Heart right ventricle (tissue), 16 donors: ENCODE measurements around the gene RBM6. TPM values are rescaled to one million over a fixed set of nuclear protein-coding genes. Genes with fewer than 3 reads are reported as not detected.

Experiments used
- ATAC-seq, 8 donors: fragments of 200-7000 bp; cut with Tn5 transposase; one replicate each; pipeline ENCODE4 v1.9.1; 2020; ENCODE audit warnings: mild to moderate bottlenecking in 8 of 8, moderate library complexity in 8 of 8, moderate number of reproducible peaks in 1 of 8
- DNase-seq, 2 donors: peaks; one replicate each; pipeline ENCODE4 v3.0.0-alpha.2; 2020
- H3K27ac ChIP-seq, 10 donors: fragments of 200-600 bp; sonication (generic) in 2 of 10; one replicate each; pipeline versions ENCODE4 v1.5.0 to v1.8.0; 2020 to 2022; ENCODE audit warnings: mild to moderate bottlenecking in 3 of 10
- H3K27me3 ChIP-seq, 7 donors: fragments of 200-600 bp; one replicate each; pipeline ENCODE4 v1.8.0; 2021 to 2022; ENCODE audit warnings: mild to moderate bottlenecking in 2 of 7
- H3K36me3 ChIP-seq, 9 donors: fragments of 200-600 bp; sonication (generic) in 1 of 9; one replicate each; pipeline versions ENCODE4 v1.5.0 to v1.8.0; 2020 to 2022; ENCODE audit warnings: mild to moderate bottlenecking in 2 of 9
- H3K4me1 ChIP-seq, 9 donors: fragments of 200-600 bp; sonication (generic) in 1 of 9; one replicate each; pipeline versions ENCODE4 v1.5.0 to v1.8.0; 2020 to 2022; ENCODE audit warnings: mild to moderate bottlenecking in 4 of 9
- H3K4me3 ChIP-seq, 10 donors: fragments of 200-600 bp; sonication (generic) in 2 of 10; one replicate each; pipeline versions ENCODE4 v1.5.0 to v1.8.0; 2020 to 2022; ENCODE audit warnings: mild to moderate bottlenecking in 7 of 10, moderate library complexity in 2 of 10
- H3K9me3 ChIP-seq, 11 donors: fragments of 200-600 bp in 10 of 11; sonication (generic) in 2 of 11; one replicate each; pipeline versions ENCODE4 v1.5.0 to v1.8.0; 2013 to 2022; ENCODE audit warnings: mild to moderate bottlenecking in 2 of 11, control low read depth in 1 of 11, moderate library complexity in 1 of 11
- CTCF ChIP-seq, 9 donors: fragments of 200-600 bp; sonication (generic) in 2 of 9; IDR thresholded peaks; one replicate each; pipeline versions ENCODE4 v1.5.0 to v1.8.0; 2021 to 2022; ENCODE audit warnings: antibody characterized with exemption in 9 of 9, mild to moderate bottlenecking in 5 of 9, moderate library complexity in 1 of 9
- WGBS, 2 donors: extraction: QIAGEN DNeasy Blood & Tissue Kit; methylation state at CpG; one replicate each; pipeline ENCODE4 v1.1.7; 2013; ENCODE audit warnings: inconsistent platforms in 1 of 2; 5-methylcytosine and 5-hydroxymethylcytosine counted together
- intact Hi-C, 10 donors: fragments of 100-400 bp; cut with DNase I; formaldehyde crosslinking; loops; one replicate each; pipeline versions ENCODE4 v1.11.1 to v1.14.2; 2022
- polyA plus RNA-seq, 2 donors: library from polyadenylated mRNA; stranded (reverse); fragments of 200-250 nt; gene quantifications; one replicate each; pipeline ENCODE4 v1.2.3, GENCODE V29; 2013
- total RNA-seq, 10 donors: library from RNA; stranded (reverse); fragmentation: NEBNext Ultra II Directional in 3 of 10; extraction: Animal tissue kit (Norgen Biotek cat#: 25700) in 3 of 10; gene quantifications; one replicate each; pipeline versions ENCODE4 v1.2.1 to v1.2.4, GENCODE V29; 2021 to 2023
- donor health status: Arrhythmogenic right ventricular cardiomyopathy.
- donor health status: ischemic (EF 13 %, LVEDD 7.1; RV severe dilation, severe dysfunction).
- donor health status: healthy with polysubstance abuse.
- donor health status: DM: no; HTN: yes; CAD: no.
- donor health status: DM: no; HTN: no; CAD: no.
- donor health status: ischemic (EF 25% LVEDD 6.9; RV normal size, moderate dysfunction).
- donor health status: ischemic (EF 25% LVEDD 5.7; RV mildly dilated, moderate dysfunction).
- donor health status: healthy.
- donor health status: DM: yes; HTN: yes; CAD: no.
- donor health status: Ischemic cardiomyopathy.
- donor health status: ischemic (EF 35%, LVEDD 5.7; RV mildly dilated, moderate dysfunction).
- donor health status: nonischemic (EF 11% LVEDD 7.7; RV severe dilation, severe dysfunction).
- donor health status: DM: yes; HTN: yes; CAD: no.
- donor health status: PGD.
- donor health status: ischemic (EF 29% LVEDD 5.4; RV normal size, mild dysfunction).
- donor health status: nonischemic (EF 23%, LVEDD 6.1; RV moderate dilation, normal function).

The RBM6 gene
- total and polyA plus RNA-seq, 12 donors = 26.0 to 208 (median 37.6) TPM

DNA sequence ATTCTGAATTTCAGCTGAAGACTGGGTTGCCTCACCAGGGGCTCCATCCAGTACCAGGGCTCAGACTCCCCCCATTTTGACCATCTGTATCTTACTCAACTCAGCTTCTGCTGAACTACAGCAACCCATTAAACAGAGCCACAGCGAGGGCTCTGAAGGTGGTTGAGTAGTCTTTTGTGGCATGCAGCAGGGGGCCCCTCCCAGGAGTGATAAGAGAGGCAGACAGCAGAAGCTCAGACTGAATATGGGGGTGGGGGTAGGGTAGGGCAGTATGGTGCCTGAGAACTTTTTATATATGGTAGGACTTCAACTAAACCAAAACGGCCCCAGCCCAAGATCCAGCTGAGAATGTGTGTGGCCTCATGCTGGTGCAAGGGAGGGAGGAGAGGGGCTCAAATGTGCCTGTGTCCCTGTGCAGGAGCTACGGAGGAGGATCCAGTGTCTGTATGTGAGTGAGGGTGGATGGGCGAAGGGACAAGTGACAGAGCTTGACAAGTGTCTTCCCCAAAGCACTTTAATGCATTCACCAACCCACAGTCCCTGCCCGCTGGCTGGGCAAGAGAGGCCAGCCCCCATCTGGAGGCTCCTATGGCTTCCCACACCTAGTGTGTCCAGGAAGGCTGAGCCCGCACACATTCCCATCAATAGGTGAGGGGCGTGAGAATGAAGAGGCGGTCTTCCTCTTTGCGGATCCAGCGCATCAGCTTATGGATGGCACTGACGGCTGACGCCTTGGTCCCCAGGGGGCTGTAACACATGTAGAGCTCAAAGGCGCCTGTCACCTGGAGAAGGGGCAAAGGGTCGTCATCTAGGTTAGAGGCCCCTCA is 31.4 kb upstream of the RBM6 start:
- Histone ChIP-seq H3K36me3 (peaks cover 0 to 52% (median 11%) of the 10 kb centered on the region in 9 donors), H3K4me3 (no peak overlapping the region), H3K27ac (no peak overlapping the region), H3K4me1 (peaks cover 2 to 32% (median 24%) of the 10 kb centered on the region in 9 donors), H3K9me3 (no peaks in the 10 kb centered on the region), H3K27me3 (no peaks in the 10 kb centered on the region)
- TF ChIP-seq CTCF (IDR thresholded peaks at IDR 0.05) = no peak
- intact Hi-C loops = loop anchor here (5.0 to 10.0 kb wide), 9 partner anchors 54 to 371 kb away; partner anchors contain the start of genes INKA1 (in 3 of the 10), CDHR4 (in 1 of the 10), GMPPB (in 1 of the 10) and TRAIP (in 1 of the 10)
- WGBS, 2 donors = 90 to 92% methylated on average over 14 of the region's 14 CpGs
- DNase-seq (no peak), ATAC-seq (no peak)

DNA sequence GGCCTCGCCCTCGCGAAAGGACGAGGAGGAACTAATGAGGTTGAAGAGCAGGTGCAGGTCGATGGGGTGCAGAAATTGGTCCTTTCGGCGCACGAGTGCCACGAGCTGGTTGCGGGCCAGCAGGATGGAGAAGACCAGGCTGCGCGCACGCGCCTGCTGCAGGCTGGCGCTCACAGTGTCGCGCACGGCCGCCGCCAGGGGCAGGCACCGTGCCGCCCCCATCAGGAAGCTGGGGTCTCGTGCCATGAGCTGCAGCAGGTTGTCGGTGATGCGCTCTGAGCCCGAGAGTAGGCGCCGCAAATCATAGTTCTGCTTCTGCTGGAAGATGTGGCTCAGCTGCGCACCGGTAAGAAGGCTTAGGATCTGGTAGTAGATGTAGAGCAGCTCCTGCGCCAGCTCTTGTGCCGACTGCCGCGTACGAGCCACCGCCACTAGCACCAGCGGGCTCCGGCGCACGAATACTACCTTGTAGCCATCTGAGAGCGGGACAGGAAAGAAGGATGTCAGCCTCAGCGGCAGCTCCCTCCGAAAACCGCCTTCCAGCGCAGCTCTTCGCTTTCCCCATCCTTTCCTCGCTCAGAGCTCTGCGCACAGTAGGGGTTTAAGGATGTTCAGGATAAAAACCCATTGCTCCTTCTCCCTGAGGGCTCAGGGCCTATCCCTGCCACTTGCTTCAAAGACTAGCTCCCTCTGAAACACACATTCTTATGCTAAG is 29.4 kb upstream of the RBM6 start:
- Histone ChIP-seq H3K4me3 (no peak overlapping the region), H3K4me1 (peaks cover 2 to 16% (median 11%) of the 10 kb centered on the region in 9 donors), H3K27me3 (no peaks in the 10 kb centered on the region), H3K36me3 (peaks cover 0 to 52% (median 11%) of the 10 kb centered on the region in 9 donors), H3K27ac (no peak overlapping the region), H3K9me3 (no peaks in the 10 kb centered on the region)
- 76 to 83% methylated on average over 48 of the region's 48 CpGs for WGBS, 2 donors
- intact Hi-C loops = loop anchor here in 1 of 10 donors (10.0 kb wide), 1 partner anchor 206 kb away; no protein-coding TSS in a partner anchor
- TF ChIP-seq CTCF (IDR thresholded peaks at IDR 0.05) = no peak
- DNase-seq (no peak), ATAC-seq (no peak)

GRCh38 chr3:49911124-49911420 is 28.9 kb upstream of the RBM6 start:
- DNase-seq (no peak), ATAC-seq (no peak)
- Histone ChIP-seq H3K9me3 (no peaks in the 10 kb centered on the region), H3K4me3 (no peak overlapping the region), H3K27me3 (no peaks in the 10 kb centered on the region), H3K36me3 (peaks cover 0 to 52% (median 11%) of the 10 kb centered on the region in 9 donors), H3K4me1 (peaks cover under 1 to 10% (median 6%) of the 10 kb centered on the region in 9 donors), H3K27ac (no peak overlapping the region)
- intact Hi-C loops = loop anchor here in 1 of 10 donors (10.0 kb wide), 1 partner anchor 206 kb away; no protein-coding TSS in a partner anchor
- WGBS, 2 donors = 98 to 100% methylated on average over 2 of the region's 2 CpGs
- TF ChIP-seq CTCF (IDR thresholded peaks at IDR 0.05) = no peak

- Histone ChIP-seq H3K27me3 (no peaks in the 10 kb centered on the region), H3K9me3 (no peaks in the 10 kb centered on the region), H3K4me1 (peaks cover 0 to 5% (median under 1%) of the 10 kb centered on the region in 9 donors), H3K27ac (no peak overlapping the region), H3K4me3 (no peak overlapping the region), H3K36me3 (peaks cover 0 to 52% (median 11%) of the 10 kb centered on the region in 9 donors)
- WGBS, 2 donors = 92 to 93% methylated on average over 15 of the region's 15 CpGs
- DNase-seq (no peak), ATAC-seq (no peak)
- intact Hi-C loops = loop anchor here in 1 of 10 donors (10.0 kb wide), 1 partner anchor 207 kb away; no protein-coding TSS in a partner anchor
- no peak for TF ChIP-seq CTCF (IDR thresholded peaks at IDR 0.05)
Measured at GRCh38 chr3:49911611-49912010, 28.3 kb upstream of the RBM6 start.
